Colonic mucosa (tissue), 4 donors: Measurements from ENCODE around the gene FAM117A. TPM values are rescaled to one million over a fixed set of nuclear protein-coding genes. Genes with fewer than 3 reads are reported as not detected.

Source experiments
- DNase-seq: peaks from one replicate; pipeline ENCODE4 v3.0.0-alpha.2; 2020
- H3K27ac ChIP-seq: fragments of 200-600 bp; one replicate; pipeline ENCODE4 v1.8.0; 2021
- H3K27me3 ChIP-seq: fragments of 200-600 bp; one replicate; pipeline ENCODE4 v1.8.0; 2021
- H3K36me3 ChIP-seq: fragments of 200-600 bp; one replicate; pipeline ENCODE4 v1.8.0; 2021
- H3K4me1 ChIP-seq: fragments of 200-600 bp; one replicate; pipeline ENCODE4 v1.8.0; 2021; ENCODE audit warnings: mild to moderate bottlenecking
- H3K4me3 ChIP-seq: fragments of 200-600 bp; one replicate; pipeline ENCODE4 v1.8.0; 2021
- H3K9ac ChIP-seq, 2 donors: one replicate each; pipeline ENCODE4 v1.7.0; 2013; ENCODE audit warnings: control low read depth in 2 of 2, low read depth in 2 of 2, low read length in 2 of 2
- H3K9me3 ChIP-seq: fragments of 200-600 bp; one replicate; pipeline ENCODE4 v1.8.0; 2021
- intact Hi-C: fragments of 100-400 bp; cut with DNase I; formaldehyde crosslinking; loops from one replicate; pipeline ENCODE4 v1.14.1; 2022
- total RNA-seq, 2 donors: library from RNA; stranded (reverse); fragmentation: NEBNext Ultra II Directional in 1 of 2; extraction: Animal tissue kit (Norgen Biotek cat#: 25700) in 1 of 2; gene quantifications; one replicate each; pipeline ENCODE4 v1.2.1, GENCODE V29; 2021
- TF ChIP-seq, protein P1 (sequence below): fragments of 200-600 bp; IDR thresholded peaks from one replicate; pipeline ENCODE4 v1.8.0; 2022; ENCODE audit warnings: antibody characterized with exemption, mild to moderate bottlenecking
- donor health status: healthy.
- donor health status: DM: no; HTN: no; CAD: no.
- donor health status: DM: no; HTN: no; CAD: no.

Gene FAM117A
- total RNA-seq, 2 donors from 2014 or later: 6.3 to 7.9 TPM

DNA sequence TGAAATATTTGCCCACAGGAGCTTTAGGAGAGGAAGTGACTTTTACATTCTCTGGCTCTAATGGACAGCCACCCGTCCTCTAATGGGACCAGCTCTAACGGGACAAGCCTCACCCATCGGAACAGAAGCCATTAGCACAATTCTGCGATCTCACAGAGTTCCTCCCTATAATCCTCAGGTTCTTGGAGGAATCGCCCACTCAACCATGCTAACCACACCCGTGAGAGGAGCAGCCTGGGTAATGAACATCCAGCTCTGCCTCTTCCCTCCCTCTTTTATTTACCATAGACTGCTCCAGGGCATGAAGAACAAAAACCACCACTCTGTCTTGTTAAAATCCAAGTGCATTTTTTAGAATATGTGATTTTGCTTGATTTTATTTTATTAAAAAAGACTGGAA, 63.0 kb downstream of the FAM117A start:
- Histone ChIP-seq H3K9me3 (no peaks in the 10 kb centered on the region), H3K27ac (no peak overlapping the region), H3K9ac (no peak overlapping the region), H3K4me1 (no peaks in the 10 kb centered on the region), H3K36me3 (peaks cover 8% of the 10 kb centered on the region), H3K4me3 (no peak overlapping the region), H3K27me3 (no peaks in the 10 kb centered on the region)
- no peak for DNase-seq
- TF ChIP-seq, protein P1, sequence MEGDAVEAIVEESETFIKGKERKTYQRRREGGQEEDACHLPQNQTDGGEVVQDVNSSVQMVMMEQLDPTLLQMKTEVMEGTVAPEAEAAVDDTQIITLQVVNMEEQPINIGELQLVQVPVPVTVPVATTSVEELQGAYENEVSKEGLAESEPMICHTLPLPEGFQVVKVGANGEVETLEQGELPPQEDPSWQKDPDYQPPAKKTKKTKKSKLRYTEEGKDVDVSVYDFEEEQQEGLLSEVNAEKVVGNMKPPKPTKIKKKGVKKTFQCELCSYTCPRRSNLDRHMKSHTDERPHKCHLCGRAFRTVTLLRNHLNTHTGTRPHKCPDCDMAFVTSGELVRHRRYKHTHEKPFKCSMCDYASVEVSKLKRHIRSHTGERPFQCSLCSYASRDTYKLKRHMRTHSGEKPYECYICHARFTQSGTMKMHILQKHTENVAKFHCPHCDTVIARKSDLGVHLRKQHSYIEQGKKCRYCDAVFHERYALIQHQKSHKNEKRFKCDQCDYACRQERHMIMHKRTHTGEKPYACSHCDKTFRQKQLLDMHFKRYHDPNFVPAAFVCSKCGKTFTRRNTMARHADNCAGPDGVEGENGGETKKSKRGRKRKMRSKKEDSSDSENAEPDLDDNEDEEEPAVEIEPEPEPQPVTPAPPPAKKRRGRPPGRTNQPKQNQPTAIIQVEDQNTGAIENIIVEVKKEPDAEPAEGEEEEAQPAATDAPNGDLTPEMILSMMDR: no peak
- intact Hi-C loops: no loop called here

DNA sequence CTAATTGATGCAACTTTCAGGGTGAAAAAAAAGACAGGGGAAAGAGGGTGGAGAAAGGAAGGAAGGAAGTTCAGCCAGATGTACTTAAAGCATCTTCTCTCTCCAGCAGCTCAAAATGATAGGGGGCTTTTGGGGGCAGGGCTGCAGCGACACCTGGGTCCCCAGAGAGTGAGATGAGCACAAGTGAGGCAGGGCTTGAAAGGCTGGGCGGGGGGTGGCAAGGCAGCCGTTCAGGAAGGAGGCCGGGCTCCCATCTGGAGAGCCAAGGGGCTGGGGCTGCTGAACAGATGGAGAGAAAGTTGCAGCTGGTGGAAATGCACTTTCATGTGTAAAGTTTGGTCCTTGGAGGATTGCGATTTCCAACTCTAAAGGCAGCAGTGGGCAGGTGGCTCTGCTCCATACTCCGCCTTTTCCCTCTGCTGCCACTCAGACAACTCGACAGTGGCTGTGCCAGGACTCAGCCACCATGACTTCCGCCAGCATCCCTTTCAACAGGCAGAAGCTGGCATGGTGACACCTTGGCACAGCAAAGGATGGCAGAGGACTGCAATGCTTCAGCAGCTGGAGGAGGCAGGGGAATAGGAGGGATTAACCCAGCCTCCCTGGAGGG, 63.9 kb downstream of the FAM117A start:
- H3K9ac ChIP-seq: no peak overlapping the region
- H3K36me3 ChIP-seq: peaks cover 8% of the 10 kb centered on the region
- no peaks in the 10 kb centered on the region for H3K27me3 ChIP-seq
- H3K4me1 ChIP-seq: peaks cover 2% of the 10 kb centered on the region
- H3K9me3 ChIP-seq: no peaks in the 10 kb centered on the region
- H3K4me3 ChIP-seq: no peak overlapping the region
- no peak for DNase-seq
- intact Hi-C loops: loop anchor here (10.0 kb wide), 1 partner anchor 155 kb away; no protein-coding TSS in a partner anchor
- H3K27ac ChIP-seq: no peak overlapping the region
- TF ChIP-seq, protein P1: no peak

DNA sequence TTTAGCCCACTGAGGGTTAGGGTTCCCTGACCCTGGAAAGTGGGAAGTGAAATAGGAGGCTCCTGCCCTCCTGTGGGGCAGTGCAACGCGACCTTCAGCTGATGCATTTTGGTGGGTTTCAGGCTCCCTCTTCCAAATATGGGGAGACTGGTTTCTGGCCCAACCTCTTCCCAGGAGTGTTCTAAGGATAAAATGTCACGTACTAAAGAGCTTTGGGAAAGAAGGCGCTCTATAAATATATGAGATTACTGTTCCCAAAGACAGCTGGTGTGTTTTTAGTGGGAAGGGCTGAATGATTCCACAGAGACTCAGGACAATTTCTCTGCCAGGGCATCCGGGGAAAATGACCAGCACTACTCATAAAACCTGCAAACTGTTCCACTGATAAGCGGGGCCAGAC, 65.9 kb downstream of the FAM117A start:
- H3K27me3 ChIP-seq: no peaks in the 10 kb centered on the region
- peaks cover 4% of the 10 kb centered on the region for H3K36me3 ChIP-seq
- no peak for DNase-seq
- intact Hi-C loops: loop anchor here (10.0 kb wide), 1 partner anchor 157 kb away; no protein-coding TSS in a partner anchor
- H3K4me1 ChIP-seq: peaks cover 4% of the 10 kb centered on the region
- TF ChIP-seq, protein P1: no peak
- H3K4me3 ChIP-seq: no peak overlapping the region
- no peak overlapping the region for H3K9ac ChIP-seq
- H3K9me3 ChIP-seq: no peaks in the 10 kb centered on the region
- H3K27ac ChIP-seq: no peak overlapping the region

DNA sequence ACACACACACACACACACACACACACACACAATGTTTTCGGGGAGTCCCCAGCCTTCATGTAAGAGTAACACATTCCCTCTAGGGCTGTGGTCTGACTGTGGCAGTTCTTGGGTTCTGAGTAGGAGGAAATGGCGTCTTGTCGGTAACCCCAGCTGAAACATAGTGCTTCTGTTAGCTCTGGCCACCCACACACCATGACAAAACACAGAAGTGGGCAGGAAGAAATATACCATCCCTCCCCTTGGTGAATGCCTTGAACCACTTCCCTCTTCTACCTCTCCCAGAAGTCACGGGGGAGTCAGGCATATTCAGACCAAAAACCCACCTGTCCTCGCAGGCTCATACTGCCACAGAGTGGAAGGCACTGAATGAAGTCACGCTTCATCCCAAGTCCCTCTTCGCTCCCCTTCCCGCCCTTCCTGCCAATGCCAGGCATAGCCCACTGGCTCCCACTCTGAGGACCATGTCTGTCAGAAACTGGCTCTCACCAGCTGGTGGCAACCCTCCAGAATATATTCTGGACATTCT, 67.6 kb downstream of the FAM117A start:
- intact Hi-C loops: loop anchor here (10.0 kb wide), 1 partner anchor 159 kb away; no protein-coding TSS in a partner anchor
- DNase-seq: no peak

DNA sequence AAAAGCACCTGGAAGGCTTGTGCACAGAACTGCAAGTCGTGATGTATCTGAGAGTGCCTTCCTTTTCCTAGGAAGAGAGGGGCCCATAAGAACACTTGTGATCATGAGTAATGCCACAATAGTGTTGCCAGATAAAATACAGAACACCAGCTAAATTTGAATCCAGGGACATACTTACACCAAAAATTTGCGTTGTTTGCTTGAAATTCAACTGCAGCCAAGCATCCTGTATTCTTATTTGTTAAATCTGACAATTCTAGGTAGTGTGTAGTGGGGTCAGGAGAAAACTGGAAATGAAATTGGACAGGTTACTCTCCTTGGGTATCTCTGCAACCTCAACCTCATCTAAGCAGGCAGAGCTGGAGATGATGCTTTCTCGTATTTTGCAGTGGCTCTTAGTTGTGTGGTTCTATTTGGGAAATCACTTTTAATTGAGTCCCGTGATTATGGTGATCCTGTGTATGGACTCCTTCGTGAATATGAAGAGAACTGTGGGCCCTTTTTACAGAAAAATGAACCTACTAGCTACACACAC, 68.2 kb downstream of the FAM117A start:
- intact Hi-C loops: loop anchor here (1.0 to 10.0 kb wide), 2 partner anchors 127 to 159 kb away; no protein-coding TSS in a partner anchor
- Histone ChIP-seq H3K9ac (no peak overlapping the region), H3K4me3 (no peak overlapping the region), H3K4me1 (peaks cover 4% of the 10 kb centered on the region), H3K36me3 (no peaks in the 10 kb centered on the region), H3K27ac (no peak overlapping the region), H3K9me3 (no peaks in the 10 kb centered on the region), H3K27me3 (no peaks in the 10 kb centered on the region)
- TF ChIP-seq, protein P1: no peak
- no peak for DNase-seq

More for the DNA sequence above, 67.6 kb downstream of the FAM117A start:
- H3K9ac ChIP-seq: no peak overlapping the region
- H3K27me3 ChIP-seq: no peaks in the 10 kb centered on the region
- H3K9me3 ChIP-seq: no peaks in the 10 kb centered on the region
- H3K27ac ChIP-seq: no peak overlapping the region
- H3K4me1 ChIP-seq: peaks cover 4% of the 10 kb centered on the region
- no peak overlapping the region for H3K4me3 ChIP-seq
- peaks cover 4% of the 10 kb centered on the region for H3K36me3 ChIP-seq
- TF ChIP-seq, protein P1: no peak
